Loucy (cell line): Measurements from ENCODE around the gene OR1J2.

Experiments used
- H2AFZ ChIP-seq: fragments of 200-600 bp; sonication (generic); 2 replicates; pipeline ENCODE4 v1.6.0; 2016; ENCODE audit warnings: antibody characterized with exemption, mild to moderate bottlenecking, low read length, moderate library complexity
- H3F3A ChIP-seq: fragments of 200-600 bp; 2 replicates; pipeline ENCODE4 v1.6.0; 2016; ENCODE audit warnings: antibody characterized with exemption, low read depth, mild to moderate bottlenecking
- H3K27me3 ChIP-seq: fragments of 200-600 bp; sonication (generic); 2 replicates; pipeline ENCODE4 v1.6.1; 2014; ENCODE audit warnings: low read length, mild to moderate bottlenecking; ENCODE audit not compliant: insufficient read depth, poor library complexity, severe bottlenecking
- H3K36me3 ChIP-seq: fragments of 200-600 bp; sonication (generic); 2 replicates; pipeline ENCODE4 v1.6.1; 2016; ENCODE audit warnings: low read length; ENCODE audit not compliant: insufficient read depth
- H3K4me1 ChIP-seq: fragments of 200-600 bp; sonication (generic); 2 replicates; pipeline ENCODE4 v1.5.1; 2014; ENCODE audit warnings: low read length, mild to moderate bottlenecking; ENCODE audit not compliant: insufficient read depth, poor library complexity, severe bottlenecking
- H3K4me2 ChIP-seq: fragments of 200-600 bp; sonication (generic); 2 replicates; pipeline ENCODE4 v1.6.0; 2014; ENCODE audit warnings: antibody characterized with exemption, low read length, low read depth, mild to moderate bottlenecking; ENCODE audit not compliant: poor library complexity, severe bottlenecking
- H3K4me3 ChIP-seq: fragments of 200-600 bp; sonication (generic); 2 replicates; pipeline ENCODE4 v1.5.1; 2014; ENCODE audit warnings: low read length, mild to moderate bottlenecking, mixed read lengths; ENCODE audit not compliant: poor library complexity, severe bottlenecking
- H3K79me2 ChIP-seq: fragments of 200-600 bp; sonication (generic); 2 replicates; pipeline ENCODE4 v1.6.1; 2014; ENCODE audit warnings: low read length; ENCODE audit not compliant: insufficient read depth
- H3K9ac ChIP-seq: fragments of 200-600 bp; sonication (generic); 2 replicates; pipeline ENCODE4 v1.6.0; 2014; ENCODE audit warnings: mild to moderate bottlenecking, low read depth, low read length, moderate library complexity; ENCODE audit not compliant: poor library complexity, severe bottlenecking
- H3K9me2 ChIP-seq: fragments of 200-600 bp; sonication (generic); replicated peaks from 2 replicates; pipeline ENCODE4 v1.6.1; 2016; ENCODE audit warnings: low read depth, low read length, mixed read lengths
- H3K9me3 ChIP-seq: fragments of 200-600 bp; sonication (generic); 2 replicates; pipeline ENCODE4 v1.6.1; 2014; ENCODE audit warnings: mild to moderate bottlenecking, antibody characterized with exemption, low read length, low read depth; ENCODE audit not compliant: insufficient read depth
- H4K20me1 ChIP-seq: fragments of 200-600 bp; sonication (generic); 2 replicates; pipeline ENCODE4 v1.6.0; 2014; ENCODE audit warnings: antibody characterized with exemption, low read length, mild to moderate bottlenecking; ENCODE audit not compliant: insufficient read depth, poor library complexity, severe bottlenecking
- CTCF ChIP-seq: fragments of 200-600 bp; sonication (generic); conservative IDR thresholded peaks from 2 replicates; pipeline ENCODE4 v1.5.1; 2014; ENCODE audit warnings: mild to moderate bottlenecking, antibody characterized with exemption, low read length
- EZH2phosphoT487 ChIP-seq: fragments of 200-600 bp; IDR thresholded peaks from 2 replicates; pipeline ENCODE4 v1.6.1; 2018; ENCODE audit warnings: antibody characterized with exemption, mild to moderate bottlenecking, moderate library complexity, borderline replicate concordance

Gene OR1J2

GRCh38 chr9:122475717-122476116 is 34.9 kb upstream of the OR1J2 start:
- H3K9me3 ChIP-seq, result no peaks in the 10 kb centered on the region
- H3K36me3 ChIP-seq, result no peaks in the 10 kb centered on the region
- no peaks in the 10 kb centered on the region for H3K9me2 ChIP-seq
- no peaks in the 10 kb centered on the region for H4K20me1 ChIP-seq
- no peak overlapping the region for H2AFZ ChIP-seq
- no peaks in the 10 kb centered on the region for H3K79me2 ChIP-seq
- no peaks in the 10 kb centered on the region for H3K4me1 ChIP-seq
- no peak overlapping the region for H3K4me2 ChIP-seq
- H3K9ac ChIP-seq, result no peak overlapping the region
- H3K27me3 ChIP-seq, result no peaks in the 10 kb centered on the region
- H3K4me3 ChIP-seq, result no peak overlapping the region
- no peaks in the 10 kb centered on the region for H3F3A ChIP-seq
- TF ChIP-seq EZH2phosphoT487, result no peak
- TF ChIP-seq CTCF, result no peak

- no peak overlapping the region for H3K4me3 ChIP-seq
- H2AFZ ChIP-seq, result no peak overlapping the region
- no peaks in the 10 kb centered on the region for H3K36me3 ChIP-seq
- no peaks in the 10 kb centered on the region for H3K79me2 ChIP-seq
- H3K9me2 ChIP-seq, result no peaks in the 10 kb centered on the region
- H4K20me1 ChIP-seq, result no peaks in the 10 kb centered on the region
- no peak for TF ChIP-seq CTCF
- H3K4me2 ChIP-seq, result no peak overlapping the region
- no peaks in the 10 kb centered on the region for H3K27me3 ChIP-seq
- H3K4me1 ChIP-seq, result no peaks in the 10 kb centered on the region
- H3K9ac ChIP-seq, result no peak overlapping the region
- H3K9me3 ChIP-seq, result no peaks in the 10 kb centered on the region
- H3F3A ChIP-seq, result no peaks in the 10 kb centered on the region
These were observed 33.3 kb upstream of the OR1J2 start for GRCh38 chr9:122477346-122477745.

GRCh38 chr9:122477826-122478225 is 32.8 kb upstream of the OR1J2 start, which contains the start of gene OR1J1:
TSS of gene OR1J1 (minus strand) at chr9:122477926. CDS start at chr9:122477926, 0 bp downstream.
- no peak within 1 kb of the TSS for H3K4me3 ChIP-seq
- TF ChIP-seq CTCF (no peak), EZH2phosphoT487 (no peak)
- no peaks in the 10 kb centered on the region for H3K36me3 ChIP-seq
- no peak within 1 kb of the TSS for H3K4me2 ChIP-seq
- H3F3A ChIP-seq, result no peaks in the 10 kb centered on the region
- H3K4me1 ChIP-seq, result no peaks in the 10 kb centered on the region
- H3K9me2 ChIP-seq, result no peaks in the 10 kb centered on the region
- no peak within 1 kb of the TSS for H2AFZ ChIP-seq
- no peaks in the 10 kb centered on the region for H3K9me3 ChIP-seq
- H3K79me2 ChIP-seq, result no peaks in the 10 kb centered on the region
- H3K27me3 ChIP-seq, result no peaks in the 10 kb centered on the region
- H4K20me1 ChIP-seq, result no peaks in the 10 kb centered on the region
- no peak within 1 kb of the TSS for H3K9ac ChIP-seq
